C4-2B (cell line): ENCODE results near the gene CRAMP1.

Source experiments
- ZFX ChIP-seq: fragments of 450-650 bp; IDR thresholded peaks from 2 replicates; pipeline ENCODE4 v1.6.1; 2017
- TF ChIP-seq, protein P1 (sequence below): fragments of 450-650 bp; conservative IDR thresholded peaks from 2 replicates; pipeline ENCODE4 v1.5.1; 2017; ENCODE audit warnings: mild to moderate bottlenecking

- TF ChIP-seq, protein P1, sequence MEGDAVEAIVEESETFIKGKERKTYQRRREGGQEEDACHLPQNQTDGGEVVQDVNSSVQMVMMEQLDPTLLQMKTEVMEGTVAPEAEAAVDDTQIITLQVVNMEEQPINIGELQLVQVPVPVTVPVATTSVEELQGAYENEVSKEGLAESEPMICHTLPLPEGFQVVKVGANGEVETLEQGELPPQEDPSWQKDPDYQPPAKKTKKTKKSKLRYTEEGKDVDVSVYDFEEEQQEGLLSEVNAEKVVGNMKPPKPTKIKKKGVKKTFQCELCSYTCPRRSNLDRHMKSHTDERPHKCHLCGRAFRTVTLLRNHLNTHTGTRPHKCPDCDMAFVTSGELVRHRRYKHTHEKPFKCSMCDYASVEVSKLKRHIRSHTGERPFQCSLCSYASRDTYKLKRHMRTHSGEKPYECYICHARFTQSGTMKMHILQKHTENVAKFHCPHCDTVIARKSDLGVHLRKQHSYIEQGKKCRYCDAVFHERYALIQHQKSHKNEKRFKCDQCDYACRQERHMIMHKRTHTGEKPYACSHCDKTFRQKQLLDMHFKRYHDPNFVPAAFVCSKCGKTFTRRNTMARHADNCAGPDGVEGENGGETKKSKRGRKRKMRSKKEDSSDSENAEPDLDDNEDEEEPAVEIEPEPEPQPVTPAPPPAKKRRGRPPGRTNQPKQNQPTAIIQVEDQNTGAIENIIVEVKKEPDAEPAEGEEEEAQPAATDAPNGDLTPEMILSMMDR, result no peak
- no peak for TF ChIP-seq ZFX
These were observed 15.6 kb upstream of the CRAMP1 start for GRCh38 chr16:1596516-1596915.
